Caco-2 (cell line): Measurements from ENCODE around the gene SCAANT1. TPM values are rescaled to one million over a fixed set of nuclear protein-coding genes. Genes with fewer than 3 reads are reported as not detected.

Experiments used
- BruUV-seq: library from RNA; stranded (reverse); fragments of 400-500 nt; replicated peaks from 2 replicates; lab custom pipeline; 2021; lab: Mats Ljungman, UMichigan
- CTCF ChIA-PET: fragments of 300-600 bp; sonication (Branson Sonifier 250); formaldehyde crosslinking; loops from one replicate; lab custom pipeline; 2022; ENCODE audit warnings: antibody characterized with exemption; lab: Charles Lee
- POLR2A ChIA-PET: fragments of 300-600 bp; sonication (Branson Sonifier 250); formaldehyde crosslinking; loops from one replicate; lab custom pipeline; 2022; ENCODE audit warnings: antibody characterized with exemption; lab: Charles Lee
- DNase-seq, 2 experiments: peaks; one replicate each; pipeline versions ENCODE4 v3.0.0 to v3.0.0-alpha.2; 2020 to 2022
- H3K27me3 ChIP-seq: replicated peaks from 2 replicates; pipeline ENCODE4 v1.6.0; 2011; ENCODE audit warnings: low read length; ENCODE audit not compliant: control insufficient read depth, insufficient read depth
- H3K36me3 ChIP-seq: 2 replicates; pipeline ENCODE4 v1.5.1; 2011; ENCODE audit warnings: low read length; ENCODE audit not compliant: control insufficient read depth, insufficient read depth
- H3K4me1 ChIP-seq: fragments of 250-450 bp; sonication (Bioruptor Pico); 2 replicates; pipeline ENCODE4 v1.5.1; 2020; ENCODE audit warnings: mild to moderate bottlenecking
- H3K4me3 ChIP-seq: 2 replicates; pipeline ENCODE4 v1.5.1; 2011; ENCODE audit warnings: low read depth, mild to moderate bottlenecking, control low read depth, low read length
- H3K9me3 ChIP-seq: fragments of 250-450 bp; sonication (Bioruptor Pico); 2 replicates; pipeline ENCODE4 v1.5.1; 2020; ENCODE audit warnings: mild to moderate bottlenecking, moderate library complexity
- H3K27ac Mint-ChIP-seq: one replicate; pipeline ENCODE4 v1.8.0; 2022; ENCODE audit warnings: mixed read lengths; ENCODE audit not compliant: unreplicated experiment
- H3K27me3 Mint-ChIP-seq: one replicate; pipeline ENCODE4 v1.8.0; 2022; ENCODE audit warnings: mixed read lengths; ENCODE audit not compliant: insufficient read depth, unreplicated experiment
- H3K36me3 Mint-ChIP-seq: one replicate; pipeline ENCODE4 v1.8.0; 2022; ENCODE audit warnings: mild to moderate bottlenecking, mixed read lengths; ENCODE audit not compliant: insufficient read depth, unreplicated experiment
- H3K4me1 Mint-ChIP-seq: one replicate; pipeline ENCODE4 v1.8.0; 2022; ENCODE audit warnings: low read depth, mixed read lengths; ENCODE audit not compliant: unreplicated experiment
- H3K4me3 Mint-ChIP-seq: one replicate; pipeline ENCODE4 v1.8.0; 2022; ENCODE audit warnings: mild to moderate bottlenecking, moderate library complexity, mixed read lengths; ENCODE audit not compliant: unreplicated experiment
- H3K9me3 Mint-ChIP-seq: one replicate; pipeline ENCODE4 v1.8.0; 2022; ENCODE audit warnings: mixed read lengths; ENCODE audit not compliant: unreplicated experiment
- intact Hi-C: fragments of 100-400 bp; cut with micrococcal nuclease; formaldehyde crosslinking; loops from one replicate; pipeline ENCODE4 v1.10.0; 2022; ENCODE audit not compliant: unreplicated experiment
- total RNA-seq: library from RNA; stranded (reverse); gene quantifications from 2 replicates; pipeline ENCODE4 v1.2.3, GENCODE V29; 2022
- TF ChIP-seq, protein P1 (sequence below), 2 experiments: fragments of 200-600 bp in 1 of 2; IDR thresholded peaks; 1 replicate in 1 of 2; 2 replicates in 1 of 2; pipeline versions ENCODE4 v1.5.1 to v1.8.0; 2011 to 2022; ENCODE audit warnings: antibody characterized with exemption in 1 of 2, control low read depth in 1 of 2, inconsistent platforms in 1 of 2, low read depth in 1 of 2, low read length in 1 of 2, mild to moderate bottlenecking in 1 of 2, moderate library complexity in 1 of 2; ENCODE audit not compliant: insufficient read depth in 1 of 2, severe bottlenecking in 1 of 2, unreplicated experiment in 1 of 2

SCAANT1 gene
- total RNA-seq, 1 experiment from 2014 or later = not detected

DNA sequence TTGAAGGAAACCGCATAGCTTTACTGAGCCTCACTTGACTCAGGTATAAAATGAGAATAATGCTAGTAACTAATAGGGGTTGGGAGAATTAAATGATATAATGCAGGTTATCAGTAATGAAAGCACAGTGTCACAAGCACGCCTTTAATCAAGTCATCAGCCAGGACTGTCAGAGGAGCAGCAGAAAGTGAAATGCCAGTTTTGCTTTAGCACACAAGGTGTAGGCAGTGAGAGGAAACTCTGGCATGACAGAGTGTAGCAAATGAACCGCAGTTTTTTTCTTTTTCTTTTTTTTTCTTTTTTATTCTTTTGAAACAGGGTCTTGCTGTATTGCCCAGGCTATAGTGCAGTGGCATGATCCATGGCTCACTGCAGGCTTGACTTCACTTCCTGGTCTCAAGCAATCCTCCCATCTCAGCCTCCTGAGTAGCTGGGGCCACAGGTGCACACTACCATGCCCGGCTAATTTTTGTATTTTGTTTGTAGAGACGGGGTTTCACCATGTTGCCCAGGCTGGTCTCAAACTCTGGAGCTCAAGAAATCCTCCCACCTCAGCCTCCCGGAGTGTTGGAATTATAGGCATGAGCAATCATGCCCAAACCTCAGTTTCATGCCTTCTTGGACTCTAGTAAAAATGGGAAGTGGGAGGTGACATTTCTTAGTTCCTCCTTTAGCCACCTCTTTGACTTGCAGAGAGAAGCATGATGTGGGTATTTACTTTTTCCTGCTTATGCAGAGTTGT, 9.7 kb upstream of the SCAANT1 start:
- TF ChIP-seq, protein P1, sequence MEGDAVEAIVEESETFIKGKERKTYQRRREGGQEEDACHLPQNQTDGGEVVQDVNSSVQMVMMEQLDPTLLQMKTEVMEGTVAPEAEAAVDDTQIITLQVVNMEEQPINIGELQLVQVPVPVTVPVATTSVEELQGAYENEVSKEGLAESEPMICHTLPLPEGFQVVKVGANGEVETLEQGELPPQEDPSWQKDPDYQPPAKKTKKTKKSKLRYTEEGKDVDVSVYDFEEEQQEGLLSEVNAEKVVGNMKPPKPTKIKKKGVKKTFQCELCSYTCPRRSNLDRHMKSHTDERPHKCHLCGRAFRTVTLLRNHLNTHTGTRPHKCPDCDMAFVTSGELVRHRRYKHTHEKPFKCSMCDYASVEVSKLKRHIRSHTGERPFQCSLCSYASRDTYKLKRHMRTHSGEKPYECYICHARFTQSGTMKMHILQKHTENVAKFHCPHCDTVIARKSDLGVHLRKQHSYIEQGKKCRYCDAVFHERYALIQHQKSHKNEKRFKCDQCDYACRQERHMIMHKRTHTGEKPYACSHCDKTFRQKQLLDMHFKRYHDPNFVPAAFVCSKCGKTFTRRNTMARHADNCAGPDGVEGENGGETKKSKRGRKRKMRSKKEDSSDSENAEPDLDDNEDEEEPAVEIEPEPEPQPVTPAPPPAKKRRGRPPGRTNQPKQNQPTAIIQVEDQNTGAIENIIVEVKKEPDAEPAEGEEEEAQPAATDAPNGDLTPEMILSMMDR (IDR thresholded peaks at IDR 0.05; ENCODE audit: insufficient read depth in 1 of 2, low read depth in 1 of 2, low read length in 1 of 2, severe bottlenecking in 1 of 2, unreplicated experiment in 1 of 2) = no peak
- Mint-ChIP-seq H3K36me3 (peaks cover 63% of the 10 kb centered on the region), H3K27me3 (no peaks in the 10 kb centered on the region), H3K9me3 (peaks cover 27% of the 10 kb centered on the region), H3K27ac (no peak overlapping the region), H3K4me1 (no peaks in the 10 kb centered on the region), H3K4me3 (no peak overlapping the region)
- H3K4me3 ChIP-seq = no peak overlapping the region
- no peak for DNase-seq
- H3K4me1 ChIP-seq = no peaks in the 10 kb centered on the region
- CTCF ChIA-PET = no interaction called here
- no peaks in the 10 kb centered on the region for H3K9me3 ChIP-seq
- no TSS peak for BruUV-seq
- intact Hi-C loops = no loop called here
- POLR2A ChIA-PET = no interaction called here
- no peaks in the 10 kb centered on the region for H3K27me3 ChIP-seq
- peaks cover 4% of the 10 kb centered on the region for H3K36me3 ChIP-seq

DNA sequence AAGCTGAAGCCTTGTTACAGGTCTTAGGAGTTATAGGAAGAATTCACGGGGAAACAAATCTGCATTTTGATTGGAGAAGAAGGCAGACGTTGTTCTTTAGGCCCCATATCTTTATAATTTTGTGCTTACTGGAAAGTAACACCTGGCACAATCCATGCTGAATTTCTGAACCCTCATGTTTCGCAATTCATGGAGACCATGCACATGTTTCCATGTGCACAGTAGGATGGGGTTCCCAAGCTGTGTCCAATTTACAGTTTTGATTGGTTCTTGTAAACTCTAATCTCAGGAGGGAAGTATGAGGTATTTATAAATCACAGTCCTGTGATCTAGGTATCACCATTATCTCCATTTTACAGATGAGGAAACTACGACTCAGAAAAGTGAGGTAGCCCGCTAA, 7.8 kb upstream of the SCAANT1 start:
- Mint-ChIP-seq H3K36me3 (peaks cover 62% of the 10 kb centered on the region), H3K9me3 (peaks cover 16% of the 10 kb centered on the region), H3K4me1 (no peaks in the 10 kb centered on the region), H3K27me3 (no peaks in the 10 kb centered on the region), H3K4me3 (no peak overlapping the region), H3K27ac (no peak overlapping the region)
- TF ChIP-seq, protein P1 (IDR thresholded peaks at IDR 0.05; ENCODE audit: insufficient read depth in 1 of 2, low read depth in 1 of 2, low read length in 1 of 2, severe bottlenecking in 1 of 2, unreplicated experiment in 1 of 2) = no peak
- H3K9me3 ChIP-seq = no peaks in the 10 kb centered on the region
- intact Hi-C loops = no loop called here
- H3K36me3 ChIP-seq = peaks cover 4% of the 10 kb centered on the region
- DNase-seq = no peak
- H3K27me3 ChIP-seq = no peaks in the 10 kb centered on the region
- no peaks in the 10 kb centered on the region for H3K4me1 ChIP-seq
- CTCF ChIA-PET = no interaction called here
- BruUV-seq = no TSS peak
- H3K4me3 ChIP-seq = no peak overlapping the region
- POLR2A ChIA-PET = no interaction called here

DNA sequence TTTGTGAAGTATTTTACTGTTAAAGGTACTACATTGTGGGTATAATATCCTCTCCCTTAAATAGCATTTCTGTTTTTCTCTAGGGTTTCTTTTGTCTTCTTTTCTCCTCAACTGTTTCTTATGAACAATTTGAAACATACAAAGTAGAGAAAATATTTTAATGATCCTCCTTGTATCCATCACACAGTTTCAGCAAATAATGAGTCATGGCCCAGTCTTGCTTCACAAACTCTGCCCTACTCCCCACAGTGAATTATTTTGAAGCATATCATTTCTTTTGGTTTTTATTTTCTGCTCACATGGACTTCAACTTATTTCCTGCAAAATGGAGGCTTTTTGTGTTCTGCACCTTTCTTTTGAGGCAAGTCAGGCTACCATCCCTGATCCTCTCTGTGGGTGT, 6.1 kb upstream of the SCAANT1 start:
- intact Hi-C loops = no loop called here
- Mint-ChIP-seq H3K9me3 (no peaks in the 10 kb centered on the region), H3K27ac (no peak overlapping the region), H3K27me3 (no peaks in the 10 kb centered on the region), H3K4me1 (no peaks in the 10 kb centered on the region), H3K4me3 (no peak overlapping the region), H3K36me3 (peaks cover 46% of the 10 kb centered on the region)
- POLR2A ChIA-PET = no interaction called here
- CTCF ChIA-PET = no interaction called here
- no peaks in the 10 kb centered on the region for H3K27me3 ChIP-seq
- peaks cover 4% of the 10 kb centered on the region for H3K36me3 ChIP-seq
- no peak overlapping the region for H3K4me3 ChIP-seq
- no peaks in the 10 kb centered on the region for H3K9me3 ChIP-seq
- DNase-seq = no peak
- no TSS peak for BruUV-seq
- no peaks in the 10 kb centered on the region for H3K4me1 ChIP-seq
- TF ChIP-seq, protein P1 (IDR thresholded peaks at IDR 0.05; ENCODE audit: insufficient read depth in 1 of 2, low read depth in 1 of 2, low read length in 1 of 2, severe bottlenecking in 1 of 2, unreplicated experiment in 1 of 2) = no peak
